IMR-90 (cell line): Measurements from ENCODE around the gene SLC38A9. TPM values are rescaled to one million over a fixed set of nuclear protein-coding genes. Genes with fewer than 3 reads are reported as not detected.
"Not testable (repeated sequence)": the region's sequence is repeated elsewhere in the genome, so short reads cannot be mapped to it uniquely, and the experiment has no call there.

Experiments
- ATAC-seq: fragments of 200-7000 bp; cut with Tn5 transposase; 2 replicates; pipeline ENCODE4 v1.9.1; 2020; ENCODE audit warnings: low read depth, mild to moderate bottlenecking, moderate library complexity
- Bru-seq: library from RNA; stranded (reverse); fragments of 400-500 nt; gene quantifications from one replicate; lab custom pipeline; 2021; lab: Mats Ljungman, UMichigan
- BruChase-seq, 2 experiments: library from RNA; stranded (reverse); fragments of 400-500 nt; gene quantifications; one replicate each; lab custom pipeline; 2021; lab: Mats Ljungman, UMichigan
- BruUV-seq: library from RNA; stranded (reverse); fragments of 400-500 nt; replicated peaks from 2 replicates; lab custom pipeline; 2021; lab: Mats Ljungman, UMichigan
- CTCF ChIA-PET: fragments of 300-600 bp; formaldehyde crosslinking; extraction: SDS; loops from one replicate; lab custom pipeline; 2021; ENCODE audit warnings: antibody characterized with exemption; lab: Yijun Ruan, JAX
- POLR2A ChIA-PET: fragments of 300-600 bp; sonication (Branson Sonifier 250); formaldehyde crosslinking; loops from one replicate; lab custom pipeline; 2022; ENCODE audit warnings: antibody characterized with exemption; ENCODE audit not compliant: unreplicated experiment; lab: Charles Lee
- DNase-seq: peaks from one replicate; pipeline ENCODE4 v3.0.0; 2013
- H2AFZ ChIP-seq: replicated peaks from 2 replicates; pipeline ENCODE3; 2013; ENCODE audit warnings: low read length, mild to moderate bottlenecking; ENCODE audit not compliant: poor library complexity
- H2AK5ac ChIP-seq: 2 replicates; pipeline ENCODE4 v1.6.1; 2013; ENCODE audit warnings: low read depth, low read length, inconsistent platforms
- H2AK9ac ChIP-seq: replicated peaks from 2 replicates; pipeline ENCODE3; 2013; ENCODE audit warnings: mild to moderate bottlenecking, low read depth, low read length, moderate library complexity; ENCODE audit not compliant: poor library complexity
- H2BK120ac ChIP-seq: 2 replicates; pipeline ENCODE4 v1.6.1; 2013; ENCODE audit warnings: low read depth, low read length, inconsistent platforms
- H2BK15ac ChIP-seq: 3 replicates; pipeline ENCODE4 v1.6.1; 2013; ENCODE audit warnings: low read depth, low read length, inconsistent platforms
- H2BK20ac ChIP-seq: 2 replicates; pipeline ENCODE4 v1.6.1; 2013; ENCODE audit warnings: low read depth, mild to moderate bottlenecking, inconsistent platforms, low read length, moderate library complexity
- H2BK5ac ChIP-seq: 2 replicates; pipeline ENCODE4 v1.6.1; 2013; ENCODE audit warnings: mild to moderate bottlenecking, low read depth, low read length, inconsistent platforms; ENCODE audit not compliant: poor library complexity, severe bottlenecking
- H3K14ac ChIP-seq: replicated peaks from 2 replicates; pipeline ENCODE4 v1.6.1; 2013; ENCODE audit warnings: low read depth, low read length, inconsistent platforms
- H3K18ac ChIP-seq: 2 replicates; pipeline ENCODE4 v1.6.1; 2013; ENCODE audit warnings: low read depth, low read length, control low read depth
- H3K23ac ChIP-seq: 2 replicates; pipeline ENCODE4 v1.6.1; 2013; ENCODE audit warnings: low read depth, low read length, inconsistent platforms
- H3K27ac ChIP-seq: 2 replicates; pipeline ENCODE4 v1.5.1; 2013; ENCODE audit warnings: mild to moderate bottlenecking, control low read depth, low read length; ENCODE audit not compliant: insufficient read depth
- H3K27me3 ChIP-seq: 2 replicates; pipeline ENCODE4 v1.6.1; 2013; ENCODE audit warnings: low read length; ENCODE audit not compliant: control insufficient read depth, insufficient read depth
- H3K36me3 ChIP-seq: 2 replicates; pipeline ENCODE4 v1.6.1; 2013; ENCODE audit warnings: low read length, mixed read lengths; ENCODE audit not compliant: control insufficient read depth, insufficient read depth
- H3K4ac ChIP-seq: 2 replicates; pipeline ENCODE4 v1.6.1; 2013; ENCODE audit warnings: low read depth, low read length, inconsistent platforms
- H3K4me1 ChIP-seq: 2 replicates; pipeline ENCODE4 v1.6.1; 2013; ENCODE audit warnings: low read length, mixed read lengths; ENCODE audit not compliant: control insufficient read depth, insufficient read depth
- H3K4me2 ChIP-seq: 2 replicates; pipeline ENCODE4 v1.6.1; 2013; ENCODE audit warnings: low read depth, mild to moderate bottlenecking, control low read depth, low read length, moderate library complexity
- H3K4me3 ChIP-seq: 2 replicates; pipeline ENCODE4 v1.5.1; 2013; ENCODE audit warnings: low read depth, mild to moderate bottlenecking, control low read depth, low read length, moderate library complexity; ENCODE audit not compliant: insufficient read depth
- H3K56ac ChIP-seq: 2 replicates; pipeline ENCODE4 v1.6.1; 2013; ENCODE audit warnings: low read length, inconsistent platforms; ENCODE audit not compliant: insufficient read depth; ENCODE audit errors: extremely low read depth
- H3K79me1 ChIP-seq, 2 experiments: 2 replicates each; pipeline ENCODE4 v1.6.1; 2013; ENCODE audit warnings: low read length in 2 of 2, inconsistent platforms in 1 of 2, low read depth in 1 of 2
- H3K9ac ChIP-seq: 2 replicates; pipeline ENCODE4 v1.6.1; 2013; ENCODE audit warnings: low read depth, low read length, control low read depth
- H3K9me1 ChIP-seq: 2 replicates; pipeline ENCODE4 v1.6.1; 2013; ENCODE audit warnings: low read length, inconsistent platforms; ENCODE audit not compliant: insufficient read depth
- H3K9me3 ChIP-seq: 2 replicates; pipeline ENCODE4 v1.6.1; 2013; ENCODE audit warnings: low read length; ENCODE audit not compliant: control insufficient read depth, insufficient read depth
- H4K20me1 ChIP-seq: 2 replicates; pipeline ENCODE4 v1.6.1; 2013; ENCODE audit warnings: low read length, inconsistent platforms; ENCODE audit not compliant: insufficient read depth
- H4K5ac ChIP-seq: 2 replicates; pipeline ENCODE4 v1.6.1; 2013; ENCODE audit warnings: mild to moderate bottlenecking, low read depth, low read length, control low read depth
- H4K8ac ChIP-seq, 2 experiments: 2 replicates each; pipeline ENCODE4 v1.6.1; 2013; ENCODE audit warnings: low read depth in 2 of 2, low read length in 2 of 2, control low read depth in 1 of 2, inconsistent platforms in 1 of 2
- H4K91ac ChIP-seq: 2 replicates; pipeline ENCODE4 v1.6.1; 2013; ENCODE audit warnings: low read depth, low read length, inconsistent platforms; ENCODE audit not compliant: insufficient read depth
- MAFK ChIP-seq: IDR thresholded peaks from 2 replicates; pipeline ENCODE4 v1.6.1; 2012; ENCODE audit warnings: low read depth, low read length, improper control_type of control experiment
- NFE2L2 ChIP-seq: fragments of 150-350 bp; IDR thresholded peaks from 2 replicates; pipeline ENCODE4 v1.6.1; 2016; ENCODE audit warnings: low read depth, mild to moderate bottlenecking, low read length
- WGBS, 2 experiments: methylation state at CpG; one replicate each; pipeline versions ENCODE4 v1.1.5 to v1.1.7; 2013; ENCODE audit warnings: missing lambda C conversion rate in 2 of 2; ENCODE audit not compliant: insufficient read length in 1 of 2; ENCODE audit errors: extremely low coverage in 2 of 2; 5-methylcytosine and 5-hydroxymethylcytosine counted together
- dilution Hi-C: fragments of 300-500 bp; cut with HindIII; formaldehyde crosslinking; loops from one replicate; pipeline ENCODE4 v1.14.3; 2018; ENCODE audit warnings: low sequenced_read_pairs; ENCODE audit not compliant: unreplicated experiment
- in situ Hi-C: fragments of 300-500 bp; cut with MboI; formaldehyde crosslinking; loops from 3 replicates; pipeline ENCODE4 v1.14.3; 2019; ENCODE audit warnings: low sequenced_read_pairs, inconsistent platforms, mixed read lengths
- intact Hi-C: fragments of 100-400 bp; cut with micrococcal nuclease; formaldehyde crosslinking; loops from 2 replicates; pipeline ENCODE4 v1.10.0; 2022
- long read RNA-seq: library from polyadenylated mRNA; unstranded; transcript quantifications from one replicate; pipeline ENCODE4 v2.0.0, GENCODE V29; 2021; ENCODE audit not compliant: unreplicated experiment
- polyA plus RNA-seq, 3 experiments: library from polyadenylated mRNA; depleted of rRNA; stranded (reverse); fragments of >200 nt; gene quantifications; 2 replicates each; pipeline ENCODE4 v1.2.3, GENCODE V29; 2012; ENCODE audit warnings: low replicate concordance in 1 of 3
- total RNA-seq: library from RNA; depleted of rRNA; stranded (reverse); fragments of >200 nt; gene quantifications from 2 replicates; pipeline ENCODE4 v1.2.3, GENCODE V29; 2012; rRNA removed

SLC38A9 gene
- total RNA-seq (20.8 and 24.2 TPM in 2 replicates), polyA plus RNA-seq (2012; rRNA removed) (8.1 and 10.5 TPM in 2 replicates), Bru-seq, nascent RNA (percentile 73 among the genes with signal in this experiment), BruChase-seq, experiment 1, labeled RNA remaining after a 6-hour chase (percentile 79 among the genes with signal in this experiment), BruChase-seq, experiment 2, labeled RNA remaining after a 2-hour chase (percentile 78 among the genes with signal in this experiment)
- 2.0 and 4.4 TPM in 2 replicates for polyA plus RNA-seq (2012; cell fraction: cytosol; rRNA removed)
- 2.1 and 27.5 TPM in 2 replicates for polyA plus RNA-seq (2012; cell fraction: nucleus; rRNA removed; ENCODE audit: low replicate concordance)
- long read RNA-seq, transcript SLC38A9-202 (16 exons, 2,927 nt), result major isoform, 5 of 17 reads
- long read RNA-seq, partial matches to known transcripts, result 0 of 17 reads
- long read RNA-seq, other reads (novel, unspliced or antisense), result 12 of 17 reads

GRCh38 chr5:55712023-55712859 is at the start of gene SLC38A9:
TSS of gene SLC38A9 (minus strand) at chr5:55712324. CDS start at chr5:55697958, 14,366 bp downstream.
- Histone ChIP-seq H2BK5ac (peak within 1 kb of the TSS; percentile 69), H3K4me2 (peak within 1 kb of the TSS; percentile 94), H3K79me1 (peaks cover 10 to 20% of the 10 kb centered on the region in 2 experiments), H4K20me1 (no peaks in the 10 kb centered on the region), H2BK20ac (peak within 1 kb of the TSS; percentile 20; the same call in 1 of the 2 replicates), H4K91ac (peak within 1 kb of the TSS; percentile 91), H2AK9ac (peak within 1 kb of the TSS; percentile 88), H2BK120ac (peak within 1 kb of the TSS; percentile 88), H3K9ac (peak within 1 kb of the TSS; percentile 92), H3K27ac (peak within 1 kb of the TSS; percentile 81), H3K56ac (peak within 1 kb of the TSS; percentile 90), H3K27me3 (no peaks in the 10 kb centered on the region), H3K4me3 (peak within 1 kb of the TSS; percentile 82), H3K9me1 (0 out of 2 replicates have a peak, but pooled peaks cover 5% of the 10 kb centered on the region), H3K23ac (peak within 1 kb of the TSS; percentile 98), H4K8ac (peak within 1 kb of the TSS; percentile 80 to 95), H3K4me1 (peaks cover 2% of the 10 kb centered on the region; the same call in 1 of the 2 replicates), H3K14ac (peak within 1 kb of the TSS; percentile 97), H2AK5ac (peak within 1 kb of the TSS; percentile 87; the same call in 1 of the 2 replicates), H3K9me3 (no peaks in the 10 kb centered on the region), H3K4ac (peak within 1 kb of the TSS; percentile 94), H2BK15ac (peak within 1 kb of the TSS; percentile 64; the same call in 1 of the 3 replicates), H4K5ac (peak within 1 kb of the TSS; percentile 97), H3K18ac (peak within 1 kb of the TSS; percentile 73), H3K36me3 (peaks cover 1% of the 10 kb centered on the region; the same call in 1 of the 2 replicates), H2AFZ (peak within 1 kb of the TSS; percentile 100)
- dilution Hi-C loops, result no loop called here
- intact Hi-C loops, result loop anchor here (5.0 to 10.0 kb wide), 2 partner anchors 210 to 493 kb away; no protein-coding TSS in a partner anchor
- ATAC-seq, result peak; percentile 100
- peak; percentile 91 for DNase-seq
- in situ Hi-C loops, result no loop called here
- ChIA-PET POLR2A (no interaction called here), CTCF (no interaction called here)
- WGBS, 2 experiments, result 0% methylated on average over 17 of the region's 55 CpGs; no CpG with 5 or more reads in 1 of the 2 experiments
- no TSS peak for BruUV-seq
- TF ChIP-seq MAFK (peak; percentile 71), NFE2L2 (no peak)

GRCh38 chr5:55761721-55762120 is 49.6 kb upstream of the SLC38A9 start:
- H3K4me2 ChIP-seq, H2BK120ac ChIP-seq, ATAC-seq, H4K8ac ChIP-seq, intact Hi-C loops, H4K5ac ChIP-seq, H3K79me1 ChIP-seq, dilution Hi-C loops, H3K27ac ChIP-seq, H3K4me1 ChIP-seq, CTCF ChIA-PET, H3K36me3 ChIP-seq, in situ Hi-C loops, H3K23ac ChIP-seq, H3K14ac ChIP-seq, H2BK20ac ChIP-seq, H3K27me3 ChIP-seq, H3K4me3 ChIP-seq, H3K9me1 ChIP-seq, POLR2A ChIA-PET, H3K4ac ChIP-seq, H3K9ac ChIP-seq, H4K91ac ChIP-seq, H2AK5ac ChIP-seq, H4K20me1 ChIP-seq, H2AK9ac ChIP-seq, BruUV-seq, H3K9me3 ChIP-seq, H2BK15ac ChIP-seq, H3K56ac ChIP-seq, H2AFZ ChIP-seq, H3K18ac ChIP-seq, DNase-seq, H2BK5ac ChIP-seq: not testable (repeated sequence)
- 60% methylated on average over 1 of the region's 7 CpGs; no CpG with 5 or more reads in 1 of the 2 experiments for WGBS, 2 experiments
